Measurements from ENCODE around the gene GALNT10.

- TF ChIP-seq SP1 (IDR thresholded peaks at IDR 0.05) (no peak), LEF1 (IDR thresholded peaks at IDR 0.05; ENCODE audit: borderline replicate concordance) (no peak), ELF4 (IDR thresholded peaks at IDR 0.05) (no peak), SUZ12 (IDR thresholded peaks at IDR 0.05) (no peak), FOXK2 (IDR thresholded peaks at IDR 0.05) (no peak), HDGF (IDR thresholded peaks at IDR 0.05; ENCODE audit: borderline replicate concordance) (no peak), FOXM1 (IDR thresholded peaks at IDR 0.05; ENCODE audit: borderline replicate concordance) (no peak), FOXA1 (IDR thresholded peaks at IDR 0.05) (no peak), NFRKB (IDR thresholded peaks at IDR 0.05) (no peak), ZNF384 (IDR thresholded peaks at IDR 0.05) (no peak)
Measured at GRCh38 chr5:154412925-154413324, 222.4 kb downstream of the GALNT10 start.
